Right hindlimb (tissue), 1 donor: ENCODE results near the gene RDH12.

Experiments used
- DNase-seq: peaks from one replicate; pipeline ENCODE4 v3.0.0-alpha.2; 2018

Gene RDH12

GRCh38 chr14:67756496-67756895 lies 54.8 kb downstream of the RDH12 start:
- DNase-seq: no peak

GRCh38 chr14:67757175-67757574 lies 55.5 kb downstream of the RDH12 start:
- no peak for DNase-seq

DNA sequence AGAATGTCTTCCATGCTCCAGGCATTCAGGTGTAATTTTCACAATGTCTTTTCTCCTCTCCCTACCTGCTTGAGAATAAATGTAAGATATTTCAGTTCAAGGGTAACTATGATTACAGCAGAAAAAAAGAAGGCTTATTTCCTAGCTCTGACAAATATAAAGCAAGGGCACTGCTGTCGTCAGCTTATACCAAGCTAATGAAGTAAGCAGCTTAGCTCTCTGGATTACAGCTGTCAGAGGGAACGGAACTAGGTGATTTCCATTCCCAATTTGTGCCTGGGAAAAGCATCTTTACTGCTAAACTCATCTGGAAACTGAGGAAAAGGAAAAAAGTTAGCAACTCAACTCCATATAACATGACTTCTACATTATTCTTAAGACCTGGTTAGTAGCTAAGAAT lies 58.2 kb downstream of the RDH12 start:
- no peak for DNase-seq

DNA sequence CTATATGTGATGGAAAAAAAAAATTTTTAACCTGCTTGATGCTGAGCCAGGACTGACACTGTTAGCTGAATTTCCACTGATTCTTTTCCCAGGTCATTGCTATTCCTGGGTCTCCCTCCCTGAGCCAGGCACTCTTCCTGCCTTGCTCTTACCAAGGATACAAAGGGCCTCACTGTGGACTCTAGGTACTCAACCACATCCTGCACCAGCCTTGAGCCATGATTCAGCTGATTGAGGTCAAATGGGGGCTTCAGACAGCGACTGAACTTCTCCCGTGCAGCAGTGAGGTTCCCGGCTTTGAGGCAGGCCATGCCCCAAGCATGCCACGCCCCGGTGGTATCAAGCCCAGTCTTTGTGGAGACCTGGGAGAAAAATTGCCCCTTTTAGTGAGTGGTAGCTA lies 60.4 kb downstream of the RDH12 start:
- DNase-seq: no peak

DNA sequence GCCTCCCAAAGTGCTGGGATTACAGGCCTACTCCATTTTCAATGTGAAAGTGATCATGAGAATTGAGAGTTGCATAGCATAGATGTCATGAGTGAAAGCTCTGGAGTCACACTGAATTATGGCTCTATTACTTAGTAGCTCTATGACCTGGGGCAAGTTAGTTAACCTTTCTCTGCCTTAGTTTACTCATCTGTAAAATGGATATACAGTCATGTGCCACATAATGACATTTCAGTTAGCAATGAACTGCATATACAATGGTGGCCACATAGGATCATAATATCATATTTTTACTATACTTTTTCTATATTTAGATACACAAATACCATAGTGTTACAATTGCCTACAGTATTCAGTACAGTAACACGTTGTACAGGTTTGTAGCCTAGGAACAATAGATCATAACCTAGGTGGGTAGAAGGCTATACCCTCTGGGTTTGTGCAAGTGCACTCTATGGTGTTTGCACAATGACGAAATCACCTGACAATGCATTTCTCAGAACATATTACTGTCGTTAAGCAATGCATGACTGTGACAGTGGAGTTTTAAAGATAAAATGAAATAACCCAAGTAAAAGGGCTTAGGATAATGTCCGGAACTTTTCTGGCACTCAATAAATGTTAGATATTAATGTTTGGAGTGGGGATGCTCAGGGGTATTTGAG lies 61.6 kb downstream of the RDH12 start:
- DNase-seq: no peak

DNA sequence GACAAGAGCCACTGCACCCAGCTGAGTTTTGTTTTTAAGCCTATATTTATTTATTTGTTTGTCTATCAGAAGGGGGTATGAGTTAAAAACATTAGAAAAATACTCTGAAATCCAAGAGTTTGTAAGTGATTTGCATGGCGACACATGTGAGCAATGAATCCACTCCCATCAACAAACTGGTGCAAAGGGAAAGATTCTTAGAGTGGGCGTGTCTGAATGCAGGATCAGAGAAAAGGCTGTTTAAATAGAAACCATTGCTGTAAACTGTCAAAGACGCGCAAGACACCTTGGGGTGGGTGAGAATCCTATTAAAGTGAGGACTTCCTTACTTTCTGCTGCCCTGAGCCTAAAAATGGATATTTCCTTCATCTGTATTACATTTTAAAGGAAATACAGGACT lies 62.8 kb downstream of the RDH12 start:
- no peak for DNase-seq

- DNase-seq: no peak
These were observed 63.6 kb downstream of the RDH12 start for GRCh38 chr14:67765192-67765834.

GRCh38 chr14:67766035-67766680 lies 64.5 kb downstream of the RDH12 start:
- DNase-seq: no peak

DNA sequence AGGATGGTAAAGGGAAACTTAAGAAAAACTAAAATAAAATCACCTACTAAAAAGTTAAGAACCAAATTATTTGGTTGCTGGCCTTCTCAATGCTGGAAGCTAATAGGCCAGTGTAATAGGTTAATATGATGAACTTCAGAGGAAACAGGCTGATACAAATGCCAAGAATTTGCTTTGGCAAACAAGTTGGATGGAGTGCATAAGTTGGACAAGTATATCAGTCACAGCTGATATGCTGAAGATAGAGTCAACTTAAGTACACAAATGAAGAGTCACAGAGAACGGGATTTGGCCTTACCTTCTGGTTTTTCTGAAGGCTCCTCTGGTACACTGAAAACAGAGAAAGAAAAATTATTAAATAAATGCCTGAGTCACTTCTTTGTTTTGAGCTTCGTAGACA lies 66.5 kb downstream of the RDH12 start:
- no peak for DNase-seq

DNA sequence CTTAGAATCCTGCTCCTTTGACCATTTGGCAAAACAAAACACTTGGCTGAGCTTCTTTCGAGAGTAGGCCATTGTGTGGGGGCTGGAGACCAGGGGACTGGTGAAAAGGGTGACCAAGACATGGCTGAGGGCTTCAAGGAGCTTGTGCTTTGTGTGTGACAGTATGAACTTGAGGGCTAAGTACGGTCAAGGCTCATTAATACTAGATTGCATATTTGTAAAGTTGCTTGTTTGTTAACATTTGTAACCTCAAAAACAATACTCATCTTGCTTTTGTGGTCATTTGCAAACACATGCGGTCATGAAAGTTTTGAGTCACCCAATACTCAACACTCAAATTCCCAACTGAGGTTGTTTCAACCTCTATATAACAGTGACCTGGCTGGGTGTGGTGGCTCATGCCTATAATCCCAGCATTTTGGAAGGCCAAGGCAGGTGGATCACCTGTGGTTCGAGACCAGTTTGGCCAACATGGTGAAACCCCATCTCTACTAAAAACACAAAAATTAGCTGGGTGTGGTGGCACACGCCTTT lies 72.2 kb downstream of the RDH12 start:
- no peak for DNase-seq

GRCh38 chr14:67776653-67777322 lies 75.1 kb downstream of the RDH12 start:
- no peak for DNase-seq

GRCh38 chr14:67778792-67779191 lies 77.1 kb downstream of the RDH12 start:
- DNase-seq: no peak

GRCh38 chr14:67782090-67782489 lies 80.4 kb downstream of the RDH12 start:
- no peak for DNase-seq
